Stimulated activated CD8-positive, alpha-beta memory T cell treated with anti-CD3 and anti-CD28 coated beads, Interleukin-4, amount 100 ng/mL, for 1 hour (primary cell): ENCODE results near the gene CDK13.
"Not testable (repeated sequence)": the region's sequence is repeated elsewhere in the genome, so short reads cannot be mapped to it uniquely, and the experiment has no call there.

Experiments used
- DNase-seq, 2 donors: peaks; one replicate each; pipeline ENCODE4 v3.0.0-alpha.2; 2020; ENCODE audit warnings: low read depth in 2 of 2, low spot score in 1 of 2

Gene CDK13

GRCh38 chr7:40147371-40148246 is 197.6 kb downstream of the CDK13 start:
- no peak for DNase-seq

DNA sequence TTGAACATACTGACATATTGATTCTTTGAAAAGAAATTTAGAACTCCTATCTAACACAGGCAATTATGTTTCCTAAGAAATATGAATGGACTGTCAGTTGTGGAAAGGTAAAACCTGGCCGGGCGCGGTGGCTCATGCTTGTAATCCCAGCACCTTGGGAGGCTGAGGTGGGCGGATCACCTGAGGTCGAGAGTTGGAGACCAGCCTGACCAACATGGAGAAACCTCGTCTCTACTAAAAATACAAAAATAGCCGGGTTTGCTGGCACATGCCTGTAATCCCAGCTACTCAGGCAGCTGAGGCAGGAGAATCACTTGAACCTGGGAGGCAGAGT is 198.2 kb downstream of the CDK13 start:
- DNase-seq: not testable (repeated sequence)

DNA sequence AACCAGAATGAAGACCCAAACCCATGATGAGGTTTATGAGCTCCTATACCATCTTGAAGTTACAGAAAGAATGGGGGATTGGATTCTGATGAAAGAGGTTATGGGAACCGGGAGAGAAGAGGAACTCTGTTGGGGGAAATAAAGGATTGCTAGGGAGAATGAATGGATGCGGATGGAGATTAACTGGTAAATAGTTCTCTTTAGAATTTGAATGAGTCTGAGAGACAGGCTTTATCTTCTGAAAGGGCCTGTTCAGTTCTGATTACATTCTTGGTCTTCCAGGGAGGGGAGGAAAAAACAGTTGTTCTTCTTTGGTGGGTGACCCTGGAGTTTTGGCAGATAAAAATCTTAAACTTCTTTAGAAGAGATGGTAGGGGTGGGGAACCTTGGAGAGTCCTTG is 198.6 kb downstream of the CDK13 start:
- DNase-seq: no peak
